BLaER1 (cell line): ENCODE data around the gene YIPF5.

Source experiments
- H3K27ac ChIP-seq: shearing (Covaris generic); formaldehyde crosslinking; 2 replicates; pipeline ENCODE4 v1.8.1; 2022
- H3K27me3 ChIP-seq: shearing (Covaris generic); formaldehyde crosslinking; 2 replicates; pipeline ENCODE4 v1.8.1; 2022
- H3K36me3 ChIP-seq: shearing (Covaris generic); formaldehyde crosslinking; 2 replicates; pipeline ENCODE4 v1.8.1; 2022
- H3K4me1 ChIP-seq: shearing (Covaris generic); formaldehyde crosslinking; 2 replicates; pipeline ENCODE4 v1.8.1; 2022
- H3K4me2 ChIP-seq: shearing (Covaris generic); formaldehyde crosslinking; 2 replicates; pipeline ENCODE4 v1.8.1; 2022
- H3K4me3 ChIP-seq: shearing (Covaris generic); formaldehyde crosslinking; 2 replicates; pipeline ENCODE4 v1.8.1; 2022
- H3K9ac ChIP-seq: shearing (Covaris generic); formaldehyde crosslinking; 2 replicates; pipeline ENCODE4 v1.8.1; 2022
- H3K9me3 ChIP-seq: shearing (Covaris generic); formaldehyde crosslinking; 2 replicates; pipeline ENCODE4 v1.8.1; 2022
- H4K20me1 ChIP-seq: shearing (Covaris generic); formaldehyde crosslinking; 2 replicates; pipeline ENCODE4 v1.8.1; 2022
- Cebpa-rat ChIP-seq: shearing (Covaris generic); IDR thresholded peaks from 2 replicates; pipeline ENCODE4 v1.8.1; 2022

The YIPF5 gene

GRCh38 chr5:144183254-144183889 lies 12.9 kb upstream of the YIPF5 start:
- Histone ChIP-seq H3K9me3 (no peaks in the 10 kb centered on the region), H3K27ac (no peak overlapping the region), H4K20me1 (no peaks in the 10 kb centered on the region), H3K36me3 (no peaks in the 10 kb centered on the region), H3K4me3 (no peak overlapping the region), H3K27me3 (no peaks in the 10 kb centered on the region), H3K4me1 (peaks cover 26% of the 10 kb centered on the region), H3K4me2 (no peak overlapping the region), H3K9ac (no peak overlapping the region)
- TF ChIP-seq Cebpa-rat: no peak

- Histone ChIP-seq H3K36me3 (no peaks in the 10 kb centered on the region), H3K27me3 (no peaks in the 10 kb centered on the region), H3K27ac (no peak overlapping the region), H3K4me1 (no peaks in the 10 kb centered on the region), H3K4me3 (no peak overlapping the region), H4K20me1 (no peaks in the 10 kb centered on the region), H3K4me2 (no peak overlapping the region), H3K9me3 (no peaks in the 10 kb centered on the region), H3K9ac (no peak overlapping the region)
- TF ChIP-seq Cebpa-rat: no peak
Measured at GRCh38 chr5:144179226-144179625, 8.8 kb upstream of the YIPF5 start.

- H3K27me3 ChIP-seq: no peaks in the 10 kb centered on the region
- no peak overlapping the region for H3K27ac ChIP-seq
- no peaks in the 10 kb centered on the region for H3K36me3 ChIP-seq
- no peak overlapping the region for H3K9ac ChIP-seq
- no peaks in the 10 kb centered on the region for H3K9me3 ChIP-seq
- no peaks in the 10 kb centered on the region for H3K4me1 ChIP-seq
- H3K4me2 ChIP-seq: no peak overlapping the region
- no peak for TF ChIP-seq Cebpa-rat
- no peak overlapping the region for H3K4me3 ChIP-seq
- H4K20me1 ChIP-seq: no peaks in the 10 kb centered on the region
Measured at GRCh38 chr5:144177548-144177947, 7.1 kb upstream of the YIPF5 start.

- no peak for TF ChIP-seq Cebpa-rat
- no peak overlapping the region for H3K27ac ChIP-seq
- no peak overlapping the region for H3K4me3 ChIP-seq
- H3K27me3 ChIP-seq: no peaks in the 10 kb centered on the region
- no peak overlapping the region for H3K9ac ChIP-seq
- H4K20me1 ChIP-seq: no peaks in the 10 kb centered on the region
- H3K36me3 ChIP-seq: 0 out of 2 replicates have a peak, but pooled peaks cover 1% of the 10 kb centered on the region
- H3K9me3 ChIP-seq: no peaks in the 10 kb centered on the region
- H3K4me2 ChIP-seq: no peak overlapping the region
- H3K4me1 ChIP-seq: peaks cover 19% of the 10 kb centered on the region
Measured at GRCh38 chr5:144173766-144174165, 3.3 kb upstream of the YIPF5 start.

- Histone ChIP-seq H3K9ac (peak overlapping the region; percentile 84), H3K36me3 (peaks cover 28% of the 10 kb centered on the region), H3K27me3 (no peaks in the 10 kb centered on the region), H3K4me2 (peak overlapping the region; percentile 78), H3K9me3 (no peaks in the 10 kb centered on the region), H3K27ac (peak overlapping the region; percentile 73), H3K4me1 (peaks cover 21% of the 10 kb centered on the region), H3K4me3 (peak overlapping the region; percentile 83), H4K20me1 (no peaks in the 10 kb centered on the region)
- no peak for TF ChIP-seq Cebpa-rat
Measured at GRCh38 chr5:144169904-144170275, 569 bp downstream of the YIPF5 start.

GRCh38 chr5:144167998-144168397 lies 2.5 kb downstream of the YIPF5 start:
- Histone ChIP-seq H3K4me3 (no peak overlapping the region), H3K27me3 (no peaks in the 10 kb centered on the region), H4K20me1 (no peaks in the 10 kb centered on the region), H3K27ac (no peak overlapping the region), H3K9ac (no peak overlapping the region), H3K4me2 (no peak overlapping the region), H3K9me3 (no peaks in the 10 kb centered on the region), H3K4me1 (peaks cover 21% of the 10 kb centered on the region), H3K36me3 (peaks cover 42% of the 10 kb centered on the region)
- no peak for TF ChIP-seq Cebpa-rat

- H3K4me3 ChIP-seq: no peak overlapping the region
- no peak overlapping the region for H3K9ac ChIP-seq
- peaks cover 55% of the 10 kb centered on the region for H3K36me3 ChIP-seq
- no peak overlapping the region for H3K27ac ChIP-seq
- no peaks in the 10 kb centered on the region for H3K27me3 ChIP-seq
- no peak for TF ChIP-seq Cebpa-rat
- H3K4me2 ChIP-seq: no peak overlapping the region
- H3K4me1 ChIP-seq: peaks cover 21% of the 10 kb centered on the region
- H3K9me3 ChIP-seq: no peaks in the 10 kb centered on the region
- H4K20me1 ChIP-seq: no peaks in the 10 kb centered on the region
Measured at GRCh38 chr5:144166696-144167095, 3.8 kb downstream of the YIPF5 start.

GRCh38 chr5:144162686-144163085 lies 7.8 kb downstream of the YIPF5 start:
- no peaks in the 10 kb centered on the region for H4K20me1 ChIP-seq
- no peak overlapping the region for H3K4me3 ChIP-seq
- H3K4me1 ChIP-seq: no peaks in the 10 kb centered on the region
- H3K27ac ChIP-seq: no peak overlapping the region
- no peak overlapping the region for H3K4me2 ChIP-seq
- no peaks in the 10 kb centered on the region for H3K27me3 ChIP-seq
- no peak for TF ChIP-seq Cebpa-rat
- H3K9ac ChIP-seq: no peak overlapping the region
- H3K36me3 ChIP-seq: peaks cover 67% of the 10 kb centered on the region
- no peaks in the 10 kb centered on the region for H3K9me3 ChIP-seq

- no peak overlapping the region for H3K4me2 ChIP-seq
- no peaks in the 10 kb centered on the region for H3K27me3 ChIP-seq
- H3K36me3 ChIP-seq: peaks cover 30% of the 10 kb centered on the region
- no peak overlapping the region for H3K9ac ChIP-seq
- no peaks in the 10 kb centered on the region for H3K9me3 ChIP-seq
- H3K4me3 ChIP-seq: no peak overlapping the region
- no peak overlapping the region for H3K27ac ChIP-seq
- no peaks in the 10 kb centered on the region for H4K20me1 ChIP-seq
- no peak for TF ChIP-seq Cebpa-rat
- H3K4me1 ChIP-seq: no peaks in the 10 kb centered on the region
Measured at GRCh38 chr5:144156767-144157171, 13.7 kb downstream of the YIPF5 start.

GRCh38 chr5:144151026-144151425 lies 19.4 kb downstream of the YIPF5 start:
- H3K9ac ChIP-seq: no peak overlapping the region

More at GRCh38 chr5:144151026-144151425, 19.4 kb downstream of the YIPF5 start:
- H3K4me3 ChIP-seq: no peak overlapping the region
- H3K9me3 ChIP-seq: no peaks in the 10 kb centered on the region
- H3K27me3 ChIP-seq: no peaks in the 10 kb centered on the region
- H3K27ac ChIP-seq: no peak overlapping the region
- H4K20me1 ChIP-seq: no peaks in the 10 kb centered on the region
- no peaks in the 10 kb centered on the region for H3K36me3 ChIP-seq
- TF ChIP-seq Cebpa-rat: no peak
- H3K4me1 ChIP-seq: no peaks in the 10 kb centered on the region
- no peak overlapping the region for H3K4me2 ChIP-seq
